Cardiac muscle cell (in vitro differentiated cells and primary cell): ENCODE data around the gene MGAT5. TPM values are rescaled to one million over a fixed set of nuclear protein-coding genes. Genes with fewer than 3 reads are reported as not detected.
"Not testable (repeated sequence)": the region's sequence is repeated elsewhere in the genome, so short reads cannot be mapped to it uniquely, and the experiment has no call there.

Experiments
- DNase-seq, 2 donors: peaks; one replicate each; pipeline versions ENCODE4 v3.0.0 to v3.0.0-alpha.2; 2010 to 2017; ENCODE audit warnings: low read depth in 1 of 2, low spot score in 1 of 2
- H3K27ac ChIP-seq: fragments of 200-600 bp; sonication (generic); 2 replicates; pipeline ENCODE4 v1.5.1; 2016
- H3K27me3 ChIP-seq: fragments of 200-600 bp; sonication (generic); 2 replicates; pipeline ENCODE4 v1.6.0; 2016; ENCODE audit warnings: control low read depth
- H3K36me3 ChIP-seq: fragments of 200-600 bp; sonication (generic); 2 replicates; pipeline ENCODE4 v1.5.1; 2016; ENCODE audit warnings: control low read depth
- H3K4me1 ChIP-seq: fragments of 200-600 bp; sonication (generic); 2 replicates; pipeline ENCODE4 v1.8.1; 2017; ENCODE audit warnings: low read depth, mild to moderate bottlenecking, mixed run types
- H3K4me3 ChIP-seq: fragments of 200-600 bp; sonication (generic); 2 replicates; pipeline ENCODE4 v1.5.1; 2016; ENCODE audit warnings: mild to moderate bottlenecking
- H3K9me3 ChIP-seq: fragments of 200-600 bp; sonication (generic); 2 replicates; pipeline ENCODE4 v1.5.1; 2017; ENCODE audit warnings: low read depth, mild to moderate bottlenecking, control low read depth
- polyA plus RNA-seq: library from polyadenylated mRNA; unstranded; fragments of >200 nt; fragmentation: Nextera tagmentation; extraction: Ambion mirVana; gene quantifications from 2 replicates; pipeline ENCODE4 v1.2.1, GENCODE V29; 2016
- total RNA-seq: library from RNA; depleted of rRNA; stranded (reverse); fragments of >200 nt; gene quantifications from 2 replicates; pipeline ENCODE4 v1.2.3, GENCODE V29; 2016
- TF ChIP-seq, protein P1 (sequence below): IDR thresholded peaks from 2 replicates; pipeline ENCODE4 v1.5.1; 2012; ENCODE audit warnings: low read depth, mild to moderate bottlenecking, low read length

Gene MGAT5
- total and polyA plus RNA-seq, 2 experiments from 2014 or later: 12.5 to 66.8 TPM

GRCh38 chr2:134468164-134468563, 214.3 kb downstream of the MGAT5 start:
- no peak for DNase-seq
- Histone ChIP-seq H3K9me3 (no peaks in the 10 kb centered on the region), H3K4me3 (no peak overlapping the region), H3K4me1 (peaks cover 21% of the 10 kb centered on the region), H3K36me3 (no peaks in the 10 kb centered on the region), H3K27ac (no peak overlapping the region), H3K27me3 (no peaks in the 10 kb centered on the region)
- TF ChIP-seq, protein P1, sequence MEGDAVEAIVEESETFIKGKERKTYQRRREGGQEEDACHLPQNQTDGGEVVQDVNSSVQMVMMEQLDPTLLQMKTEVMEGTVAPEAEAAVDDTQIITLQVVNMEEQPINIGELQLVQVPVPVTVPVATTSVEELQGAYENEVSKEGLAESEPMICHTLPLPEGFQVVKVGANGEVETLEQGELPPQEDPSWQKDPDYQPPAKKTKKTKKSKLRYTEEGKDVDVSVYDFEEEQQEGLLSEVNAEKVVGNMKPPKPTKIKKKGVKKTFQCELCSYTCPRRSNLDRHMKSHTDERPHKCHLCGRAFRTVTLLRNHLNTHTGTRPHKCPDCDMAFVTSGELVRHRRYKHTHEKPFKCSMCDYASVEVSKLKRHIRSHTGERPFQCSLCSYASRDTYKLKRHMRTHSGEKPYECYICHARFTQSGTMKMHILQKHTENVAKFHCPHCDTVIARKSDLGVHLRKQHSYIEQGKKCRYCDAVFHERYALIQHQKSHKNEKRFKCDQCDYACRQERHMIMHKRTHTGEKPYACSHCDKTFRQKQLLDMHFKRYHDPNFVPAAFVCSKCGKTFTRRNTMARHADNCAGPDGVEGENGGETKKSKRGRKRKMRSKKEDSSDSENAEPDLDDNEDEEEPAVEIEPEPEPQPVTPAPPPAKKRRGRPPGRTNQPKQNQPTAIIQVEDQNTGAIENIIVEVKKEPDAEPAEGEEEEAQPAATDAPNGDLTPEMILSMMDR: no peak

DNA sequence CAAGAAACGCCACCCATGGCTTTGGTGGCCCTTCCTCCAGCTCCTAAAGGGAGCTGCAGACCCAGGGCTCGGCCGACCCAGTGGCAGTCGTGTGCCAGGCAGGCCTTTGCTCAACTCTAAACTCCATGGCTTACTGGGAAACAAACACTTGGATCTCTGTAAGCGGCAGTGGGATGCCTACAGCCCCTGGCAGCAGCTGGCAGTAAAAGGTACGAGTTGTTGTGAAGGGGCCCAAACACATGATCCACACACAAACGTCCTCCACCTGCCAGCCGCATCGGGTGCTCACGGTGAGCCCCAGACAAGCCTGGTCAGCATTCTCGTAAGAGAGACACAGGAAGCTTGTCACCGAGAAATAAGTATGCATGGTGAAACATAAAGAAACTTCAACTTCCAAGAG, 214.9 kb downstream of the MGAT5 start:
- Histone ChIP-seq H3K27me3 (no peaks in the 10 kb centered on the region), H3K36me3 (no peaks in the 10 kb centered on the region), H3K27ac (no peak overlapping the region), H3K9me3 (no peaks in the 10 kb centered on the region), H3K4me3 (no peak overlapping the region), H3K4me1 (peaks cover 17% of the 10 kb centered on the region)
- DNase-seq: no peak
- TF ChIP-seq, protein P1: no peak

GRCh38 chr2:134469516-134470115, 215.7 kb downstream of the MGAT5 start:
- H3K9me3 ChIP-seq: no peaks in the 10 kb centered on the region
- no peak for DNase-seq
- H3K27me3 ChIP-seq: no peaks in the 10 kb centered on the region
- H3K4me1 ChIP-seq: peaks cover 17% of the 10 kb centered on the region
- no peaks in the 10 kb centered on the region for H3K36me3 ChIP-seq
- H3K4me3 ChIP-seq: no peak overlapping the region
- TF ChIP-seq, protein P1: no peak
- no peak overlapping the region for H3K27ac ChIP-seq

DNA sequence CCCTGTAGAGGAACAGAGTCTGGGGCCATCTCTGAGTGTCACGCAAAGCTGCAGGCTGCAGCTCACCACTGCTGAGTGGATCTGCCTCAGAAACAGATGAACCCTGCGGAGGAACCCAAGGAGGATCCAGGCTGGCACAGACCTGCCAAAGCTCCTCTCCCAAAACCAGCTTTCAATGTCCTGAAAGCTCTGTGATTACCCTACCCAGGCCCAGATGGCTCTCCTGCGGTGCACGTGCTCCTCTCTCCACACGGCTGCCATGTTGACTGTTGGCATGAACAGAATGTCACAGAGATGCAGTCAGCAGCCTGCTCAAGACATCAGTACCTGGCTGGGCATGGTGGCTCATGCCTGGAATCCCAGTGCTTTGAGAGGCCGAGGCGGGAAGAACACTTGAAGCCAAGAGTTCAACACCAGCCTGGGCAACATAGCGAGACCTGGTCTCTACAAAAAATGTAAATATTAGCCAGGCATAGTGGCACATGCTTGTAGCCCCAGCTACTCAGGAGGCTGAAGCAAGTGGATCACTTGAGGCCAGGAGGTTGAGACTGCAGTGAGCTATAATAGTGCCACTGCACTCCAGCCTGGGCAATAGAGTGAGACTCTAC, 216.8 kb downstream of the MGAT5 start:
- Histone ChIP-seq H3K27me3 (no peaks in the 10 kb centered on the region), H3K4me3 (no peak overlapping the region), H3K4me1 (peaks cover 11% of the 10 kb centered on the region), H3K27ac (no peak overlapping the region), H3K9me3 (no peaks in the 10 kb centered on the region), H3K36me3 (no peaks in the 10 kb centered on the region)
- TF ChIP-seq, protein P1: no peak
- DNase-seq: no peak

DNA sequence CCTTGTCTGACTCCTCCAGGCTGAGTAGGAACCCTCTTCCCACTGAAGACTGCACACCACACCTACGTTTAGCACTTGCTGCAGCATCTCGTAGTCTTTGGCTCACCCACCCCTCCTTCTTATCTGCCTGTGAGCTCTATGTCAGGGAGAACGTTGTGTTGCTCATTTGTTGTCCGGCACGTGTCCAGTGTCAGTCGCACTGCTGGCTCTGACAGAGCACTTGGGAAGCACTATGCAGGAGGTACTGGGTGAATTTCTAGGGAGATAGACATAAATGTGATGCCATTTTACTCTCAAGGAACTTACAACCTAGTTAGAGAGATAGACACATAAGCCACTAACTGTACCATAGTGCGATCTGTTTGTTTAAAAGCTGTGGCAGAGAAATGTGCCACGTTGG, 223.1 kb downstream of the MGAT5 start:
- not testable (repeated sequence) for H3K36me3 ChIP-seq

DNA sequence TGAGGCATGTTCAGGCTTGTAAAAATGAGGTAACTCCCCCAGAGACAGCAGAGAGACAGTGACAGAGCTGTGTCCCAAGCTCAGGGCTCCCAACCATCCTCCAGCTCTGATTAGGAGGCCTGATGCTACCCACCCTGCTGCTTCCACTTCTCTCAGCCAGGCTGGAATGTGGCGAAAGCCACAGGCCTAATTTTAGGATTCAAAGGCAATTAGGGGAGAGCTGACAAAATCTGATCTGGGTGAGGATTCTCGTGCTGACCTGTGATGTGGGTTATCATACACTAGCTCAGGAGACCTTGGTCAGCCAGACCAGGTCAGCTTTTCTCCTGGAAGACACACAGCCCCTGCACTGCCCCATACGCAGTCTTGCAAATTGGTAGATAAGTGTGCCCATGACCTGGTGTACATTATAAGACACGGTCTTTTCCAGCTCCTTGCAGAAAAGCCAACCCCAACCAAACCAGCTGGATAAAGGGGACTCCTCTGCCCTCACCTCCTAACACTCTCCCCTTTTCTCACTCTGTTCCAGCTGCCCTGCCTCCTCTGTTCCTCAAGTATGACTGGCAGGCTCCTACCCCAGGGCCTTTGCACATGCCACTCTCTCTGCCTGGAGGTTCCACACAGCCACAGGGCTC, 225.9 kb downstream of the MGAT5 start:
- no peak overlapping the region for H3K4me3 ChIP-seq
- H3K36me3 ChIP-seq: no peaks in the 10 kb centered on the region
- peaks cover 3% of the 10 kb centered on the region for H3K4me1 ChIP-seq
- H3K27ac ChIP-seq: no peak overlapping the region
- no peaks in the 10 kb centered on the region for H3K9me3 ChIP-seq
- H3K27me3 ChIP-seq: no peaks in the 10 kb centered on the region
- no peak for DNase-seq
- TF ChIP-seq, protein P1: no peak

More for the DNA sequence above, 223.1 kb downstream of the MGAT5 start:
- H3K27me3 ChIP-seq, H3K4me1 ChIP-seq, H3K27ac ChIP-seq, H3K4me3 ChIP-seq, H3K9me3 ChIP-seq, DNase-seq: not testable (repeated sequence)
